Measurements from ENCODE around the gene PLAU.
A peak's percentile ranks its signal among the peaks of the same experiment; 100 is the strongest.

The PLAU gene

DNA sequence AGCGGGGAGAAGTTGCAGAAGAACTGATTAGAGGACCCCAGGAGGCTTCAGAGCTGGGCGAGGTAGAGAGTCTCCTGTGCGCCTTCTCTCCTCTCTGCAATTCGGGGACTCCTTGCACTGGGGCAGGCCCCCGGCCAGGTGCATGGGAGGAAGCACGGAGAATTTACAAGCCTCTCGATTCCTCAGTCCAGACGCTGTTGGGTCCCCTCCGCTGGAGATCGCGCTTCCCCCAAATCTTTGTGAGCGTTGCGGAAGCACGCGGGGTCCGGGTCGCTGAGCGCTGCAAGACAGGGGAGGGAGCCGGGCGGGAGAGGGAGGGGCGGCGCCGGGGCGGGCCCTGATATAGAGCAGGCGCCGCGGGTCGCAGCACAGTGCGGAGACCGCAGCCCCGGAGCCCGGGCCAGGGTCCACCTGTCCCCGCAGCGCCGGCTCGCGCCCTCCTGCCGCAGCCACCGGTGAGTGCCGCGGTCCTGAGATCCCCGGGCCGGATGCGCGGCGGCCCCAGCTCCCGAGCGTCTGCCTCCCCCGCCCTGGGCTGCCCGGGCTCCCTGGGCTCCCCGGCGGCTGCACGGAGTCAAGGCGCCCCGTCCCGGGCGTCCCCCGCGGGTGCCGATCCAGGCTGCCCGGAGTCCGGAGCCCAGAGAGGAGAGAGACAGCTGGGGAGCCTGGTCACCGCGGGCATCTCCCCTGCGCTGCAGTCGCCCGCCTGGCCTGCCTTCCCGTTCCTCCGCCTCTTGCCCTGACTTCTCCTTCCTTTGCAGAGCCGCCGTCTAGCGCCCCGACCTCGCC, at the start of gene PLAU:
TSS of gene PLAU (plus strand) at position 369 of the 789 bp plus-strand sequence. CDS start 424 bp downstream, outside the sequence.
- Histone ChIP-seq H3K27ac (peak within 1 kb of the TSS; percentile 33 to 94 (median 88)), H3K4me3 (peak within 1 kb of the TSS; percentile 61 to 88 (median 72))

DNA sequence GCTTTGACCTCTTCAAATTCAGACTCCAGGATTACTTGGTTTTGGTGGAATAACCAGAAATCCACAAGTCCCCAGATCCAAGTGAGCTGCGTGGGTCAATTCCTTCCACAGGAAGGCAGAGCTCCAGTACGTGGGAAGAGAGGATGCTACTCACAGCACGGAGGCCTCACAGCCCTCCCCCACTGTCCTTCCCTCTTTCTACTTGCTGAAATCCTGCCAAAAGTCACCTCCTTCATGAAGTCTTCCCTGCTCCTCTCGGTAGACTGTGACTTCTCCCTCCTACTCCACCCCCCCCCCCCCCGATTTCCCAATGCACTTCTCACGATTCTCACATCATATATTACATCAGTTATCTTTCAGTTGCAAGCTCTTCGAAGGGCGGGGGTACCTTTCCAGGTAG, 48.9 kb upstream of the PLAU start:
- H3K27ac ChIP-seq: peak overlapping the region in 2 of 21 experiments; percentile 13 to 14

DNA sequence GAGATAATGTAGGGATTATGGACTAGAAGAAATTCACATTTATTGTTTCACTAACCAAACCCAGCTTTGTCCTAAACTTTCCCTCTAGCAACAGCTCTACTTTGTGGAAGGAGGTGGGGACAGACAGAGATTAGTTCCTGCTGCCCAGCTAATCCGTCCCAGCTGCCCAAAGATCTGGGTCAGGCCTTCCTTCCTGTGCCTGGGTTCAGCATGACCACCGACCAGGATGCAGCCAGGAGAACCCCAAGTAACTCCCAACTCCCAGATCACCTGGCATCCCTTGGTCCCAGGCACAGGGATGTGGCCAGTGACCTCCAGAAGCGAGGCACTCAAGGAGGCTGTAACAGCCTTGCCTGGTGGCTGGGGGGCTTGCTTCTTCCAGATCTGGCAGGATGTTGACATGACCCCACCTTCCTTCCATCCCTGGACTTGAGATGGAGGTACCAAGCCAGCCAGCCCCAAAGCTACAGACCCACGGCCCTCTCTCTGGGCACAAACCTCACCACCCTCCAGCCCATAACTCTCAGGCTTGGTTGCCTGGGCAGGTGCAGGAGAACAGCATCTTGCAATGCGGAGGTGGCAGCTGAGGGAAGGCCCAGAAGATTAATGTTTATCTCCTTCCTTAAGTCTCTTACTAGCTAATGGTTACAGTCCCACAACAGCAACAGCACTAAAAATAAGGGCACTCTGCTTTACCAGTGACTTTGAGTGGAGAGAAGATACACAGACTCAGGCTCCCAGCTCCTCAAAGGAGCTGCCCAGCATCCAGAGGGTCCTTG, 47.7 kb upstream of the PLAU start:
- no peak overlapping the region for H3K4me3 ChIP-seq
- peak overlapping the region in 8 of 21 experiments; percentile 9 to 89 (median 39) for H3K27ac ChIP-seq

More for the DNA sequence above, 48.9 kb upstream of the PLAU start:
- no peak overlapping the region for H3K4me3 ChIP-seq

DNA sequence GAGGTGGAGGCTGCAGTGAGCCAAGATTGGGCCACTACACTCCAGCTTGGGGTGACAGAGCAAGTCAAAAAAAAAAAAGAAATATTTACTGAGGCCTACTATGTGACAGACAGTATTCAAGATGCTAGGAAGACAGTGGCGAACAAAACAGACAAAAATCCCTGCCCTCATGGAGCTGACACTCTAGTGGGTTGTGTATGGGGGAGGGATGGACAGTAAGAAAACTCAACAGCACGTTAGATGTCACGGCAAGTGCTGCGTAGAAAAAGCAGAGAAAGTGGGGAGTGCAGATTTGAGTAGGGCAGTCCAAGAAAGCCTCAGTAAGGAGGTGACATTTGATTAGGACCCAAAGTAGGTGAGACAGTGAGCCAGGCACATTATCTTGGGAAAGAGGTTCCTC, 46.7 kb upstream of the PLAU start:
- no peak overlapping the region for H3K4me3 ChIP-seq
- peak overlapping the region in 5 of 21 experiments; percentile 9 to 92 (median 65) for H3K27ac ChIP-seq

DNA sequence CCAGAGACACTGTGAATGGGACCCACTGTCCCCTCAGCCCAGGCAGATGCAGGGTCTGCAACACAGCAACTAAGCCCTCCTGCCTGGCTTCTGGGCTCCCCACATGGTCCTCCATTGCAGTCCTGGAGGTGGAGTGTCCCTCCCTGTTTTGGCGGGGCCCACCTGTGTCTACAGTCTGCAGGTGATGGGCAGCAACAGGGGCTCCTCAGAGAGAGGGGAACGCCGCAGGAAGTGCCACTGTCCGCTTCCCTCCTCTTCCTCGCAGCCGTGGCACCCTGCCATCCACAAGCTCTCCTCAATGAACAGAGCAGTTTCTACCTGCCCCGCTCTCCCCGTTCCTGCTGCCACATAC, 45.8 kb upstream of the PLAU start:
- peak overlapping the region in 20 of 21 experiments; percentile 30 to 93 (median 70) for H3K27ac ChIP-seq
- H3K4me3 ChIP-seq: peak overlapping the region in 3 of 7 experiments; percentile 5 to 19 (median 8)

DNA sequence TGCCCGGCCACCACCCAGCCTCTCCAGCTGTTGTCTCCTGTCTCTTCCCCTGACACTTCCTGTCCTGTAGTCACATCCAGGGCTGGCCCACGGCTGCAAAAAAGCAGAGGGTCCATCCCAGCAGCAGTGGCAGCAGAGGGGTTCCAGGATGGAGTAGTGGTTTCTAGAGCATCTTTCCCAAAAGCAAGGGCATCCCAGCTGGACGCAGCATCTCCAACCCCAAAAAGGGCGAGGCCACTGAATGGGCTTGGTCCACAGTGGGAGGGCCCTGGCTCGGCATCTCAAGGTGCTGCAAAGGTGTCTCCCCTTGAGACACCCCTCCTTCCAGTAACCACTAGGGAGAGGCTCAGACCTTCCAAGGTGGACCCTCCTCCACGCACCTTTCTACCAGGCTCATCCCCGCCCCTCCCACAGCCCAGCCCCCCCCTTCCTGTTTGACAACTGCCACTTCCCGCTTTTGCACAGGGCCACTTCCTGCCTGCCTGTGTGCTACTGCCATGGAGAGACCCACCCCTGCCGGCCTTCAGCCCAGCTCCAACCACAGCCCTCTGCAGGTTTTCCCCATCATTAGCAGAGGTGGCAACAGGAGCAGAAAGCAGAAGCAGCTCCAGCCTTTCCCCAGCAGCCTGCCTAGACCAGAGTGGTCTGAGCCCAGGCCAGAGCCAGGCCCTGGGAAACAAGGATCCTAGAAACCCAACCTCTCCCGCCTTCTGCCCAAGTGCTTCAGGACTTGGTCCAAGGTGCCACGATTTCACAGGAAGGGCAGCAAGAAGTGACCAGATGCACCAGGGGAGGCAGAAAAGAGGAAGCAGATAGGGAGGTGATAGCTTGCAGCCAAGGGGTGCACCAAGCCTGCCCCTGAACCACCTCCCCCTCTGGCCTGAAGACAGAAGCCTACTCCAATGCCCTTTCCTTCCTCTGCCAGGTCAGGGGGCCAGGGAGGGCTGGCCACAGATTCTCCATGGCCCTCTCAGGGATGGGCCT, 45.2 kb upstream of the PLAU start:
- peak overlapping the region in 20 of 21 experiments; percentile 30 to 93 (median 72) for H3K27ac ChIP-seq
- H3K4me3 ChIP-seq: peak overlapping the region in 3 of 7 experiments; percentile 5 to 19 (median 8)

DNA sequence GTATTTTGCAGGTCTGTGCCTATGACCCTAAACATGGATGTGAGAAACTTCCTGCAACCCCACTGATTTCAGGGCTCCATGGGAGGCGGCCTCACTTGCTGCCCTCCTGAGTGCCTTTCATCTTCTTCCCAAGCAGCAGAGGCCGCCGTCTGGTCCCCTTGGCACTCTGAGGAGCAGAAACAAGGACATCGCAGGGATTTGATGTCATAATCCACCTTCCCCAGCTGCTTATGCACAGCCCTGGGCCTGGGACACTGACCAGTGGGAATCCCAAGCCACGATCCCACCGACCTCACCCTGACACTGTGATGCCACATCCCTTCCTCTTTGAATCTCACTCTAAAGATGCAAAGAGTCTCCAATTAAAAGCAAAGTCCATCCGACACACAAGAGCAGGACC, 44.3 kb upstream of the PLAU start:
- no peak overlapping the region for H3K4me3 ChIP-seq
- H3K27ac ChIP-seq: peak overlapping the region in 19 of 21 experiments; percentile 11 to 93 (median 75)

DNA sequence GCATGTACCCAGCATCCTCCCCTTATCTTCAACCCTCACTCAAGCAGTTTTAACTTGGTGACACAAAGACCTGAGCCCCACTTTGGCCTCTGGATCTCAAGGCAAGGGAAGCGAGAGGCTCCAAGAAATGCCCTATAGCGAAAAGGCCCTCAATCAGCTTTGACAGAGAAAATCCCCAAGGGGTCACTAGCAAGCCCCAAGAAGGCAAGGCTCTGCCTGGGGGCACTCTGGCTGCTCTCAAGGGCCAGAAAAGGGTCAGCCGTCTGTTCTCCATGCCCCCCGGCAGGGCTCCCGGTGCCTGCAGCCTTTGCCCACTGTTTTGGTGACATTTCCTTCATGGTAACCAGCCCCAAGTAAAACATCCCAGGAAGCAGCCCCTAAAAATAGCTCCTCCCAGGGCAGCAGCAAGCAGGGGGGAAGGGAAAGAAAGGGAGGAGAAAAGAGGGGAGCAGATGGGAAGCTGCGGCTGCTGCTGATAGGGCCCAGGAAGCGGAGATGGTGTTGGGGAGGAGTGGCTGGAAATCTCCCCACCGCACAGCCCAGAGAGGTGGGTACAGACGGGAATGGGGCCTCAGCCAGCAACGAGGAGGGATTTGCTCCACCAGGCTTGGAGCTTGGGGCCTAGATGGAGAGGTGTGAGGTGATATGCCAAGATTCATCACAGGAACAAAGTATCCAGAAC, 43.7 kb upstream of the PLAU start:
- H3K4me3 ChIP-seq: no peak overlapping the region
- H3K27ac ChIP-seq: peak overlapping the region in 20 of 21 experiments; percentile 13 to 93 (median 72)

DNA sequence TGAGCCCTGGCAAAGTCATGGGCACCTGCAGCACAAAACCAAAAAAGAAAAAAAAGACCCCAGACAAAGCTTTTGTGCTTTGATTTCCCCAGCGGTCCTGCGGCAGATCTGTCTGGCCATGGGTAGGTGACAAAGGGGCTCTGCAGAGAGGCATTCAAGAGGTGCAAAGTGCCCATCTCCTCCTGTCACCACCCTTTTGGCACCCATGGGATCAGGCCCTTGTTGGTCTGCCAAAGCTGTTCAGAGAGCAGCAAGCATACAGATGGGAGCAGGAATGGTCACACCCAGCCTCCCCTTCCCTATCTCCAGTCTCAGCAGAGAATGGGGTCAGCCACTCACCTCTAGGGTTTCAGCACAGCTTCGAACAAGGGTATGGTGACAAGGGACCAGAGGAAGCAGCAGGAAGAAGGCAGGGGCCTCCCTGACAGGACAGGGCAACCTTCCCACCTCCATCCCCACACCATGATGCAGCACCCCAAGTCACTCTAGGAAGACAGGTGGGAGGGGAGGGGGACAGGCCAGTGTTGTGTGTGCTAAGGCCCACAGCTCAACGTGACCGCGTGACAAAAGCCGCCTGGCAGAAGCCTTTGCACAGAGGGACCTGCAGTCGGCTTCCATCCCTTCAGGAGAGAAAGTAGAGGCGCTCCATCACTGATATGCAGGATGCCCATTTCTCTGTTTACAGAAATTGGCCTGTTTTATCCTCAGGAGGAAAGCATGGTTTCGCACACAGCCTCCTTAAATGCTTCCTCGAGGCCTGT, 42.9 kb upstream of the PLAU start:
- Histone ChIP-seq H3K4me3 (no peak overlapping the region), H3K27ac (peak overlapping the region in 15 of 21 experiments; percentile 14 to 93 (median 70))

DNA sequence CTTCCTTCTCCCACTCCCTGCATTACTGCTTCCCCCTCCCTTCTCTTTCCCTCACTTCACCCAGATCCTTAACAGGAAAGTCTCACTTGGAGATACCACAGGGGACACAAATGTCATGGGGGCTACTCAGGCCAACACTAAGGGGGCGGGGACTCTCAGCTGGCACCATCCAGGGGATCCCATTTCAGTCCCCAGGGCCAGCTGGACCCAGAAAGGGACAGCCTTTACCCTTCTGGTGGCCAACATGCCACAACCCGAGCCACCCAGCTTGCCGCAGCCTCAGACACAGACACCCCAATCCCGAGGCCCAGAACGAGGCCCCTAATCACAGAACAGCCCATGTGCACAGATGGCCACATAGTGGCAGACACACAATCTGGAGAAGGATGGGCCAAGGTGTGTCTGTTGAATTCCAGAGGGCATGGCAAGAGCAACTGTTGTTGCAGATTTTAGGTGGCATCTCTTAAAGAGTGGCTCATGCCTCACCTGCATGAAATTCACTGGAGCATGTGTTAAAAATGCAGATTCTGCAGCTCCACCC, 42.2 kb upstream of the PLAU start:
- H3K4me3 ChIP-seq: no peak overlapping the region
- peak overlapping the region in 3 of 21 experiments; percentile 3 to 50 (median 17) for H3K27ac ChIP-seq

DNA sequence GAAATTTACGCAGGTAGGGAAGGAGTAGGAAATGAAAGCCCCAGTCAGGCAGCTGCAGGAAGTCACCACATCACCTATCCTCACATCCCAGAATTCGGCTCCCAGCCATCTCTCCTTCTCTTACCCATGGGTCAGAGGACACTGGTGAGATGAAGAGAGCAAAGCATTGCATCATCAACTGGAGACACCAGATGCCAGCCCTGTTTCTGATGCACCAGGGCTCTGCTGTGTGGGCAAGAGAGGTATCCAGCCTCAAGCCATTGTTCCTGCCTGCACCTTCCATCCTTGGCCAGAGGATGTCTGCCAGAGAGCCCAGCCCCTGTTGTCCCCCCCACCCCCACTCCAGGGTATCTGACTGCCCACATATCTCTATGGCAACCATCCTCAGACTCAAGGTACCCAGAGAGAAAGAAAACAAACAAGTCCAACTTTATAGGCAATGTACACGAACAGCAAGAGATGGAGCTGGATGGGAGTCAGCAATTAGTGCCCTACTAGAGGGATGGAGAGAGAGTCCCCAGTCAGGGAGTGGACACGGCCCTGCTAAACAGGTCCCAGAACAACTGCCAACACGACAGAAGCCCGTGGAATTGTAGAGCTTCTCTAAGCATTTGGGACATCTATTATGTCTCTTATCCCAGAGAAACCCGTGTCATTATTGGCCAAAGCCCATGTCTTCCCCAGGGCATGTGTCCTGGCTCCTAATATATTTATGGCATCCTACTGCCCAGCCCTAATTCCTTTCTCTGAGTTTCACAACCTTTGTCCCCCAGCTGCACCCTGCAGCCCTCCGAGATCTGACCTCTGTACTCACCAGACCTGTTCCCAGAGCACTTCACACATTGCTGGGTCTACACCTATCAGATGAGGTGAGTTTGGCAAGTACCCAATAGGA, 39.4 kb upstream of the PLAU start:
- H3K27ac ChIP-seq: peak overlapping the region in 5 of 21 experiments; percentile 7 to 52 (median 18)
- no peak overlapping the region for H3K4me3 ChIP-seq

DNA sequence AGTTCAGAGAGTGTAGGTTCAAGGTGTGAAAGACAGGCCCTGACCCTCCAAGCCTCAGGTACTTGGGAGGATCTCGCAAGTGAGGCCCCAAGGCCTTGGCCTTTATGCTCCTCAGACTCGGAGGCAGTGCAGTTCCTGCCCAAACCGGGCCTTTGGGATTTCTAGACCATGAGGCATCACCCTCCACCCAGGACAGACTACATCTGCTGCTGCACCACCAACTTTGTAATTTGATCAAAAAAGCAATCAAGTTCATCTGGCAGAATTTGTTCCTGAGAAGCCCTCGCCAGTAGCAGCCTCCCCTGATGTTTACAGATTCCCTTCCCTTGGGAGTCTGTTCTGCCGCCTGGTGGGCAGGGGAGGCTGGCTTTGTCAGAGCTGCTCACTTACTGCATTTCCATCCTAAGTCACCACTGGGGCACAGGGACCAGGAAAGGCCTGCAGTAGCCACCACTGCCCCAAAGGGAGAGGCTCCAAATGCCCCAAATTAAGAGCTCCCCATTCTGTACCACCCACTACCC, 38.7 kb upstream of the PLAU start:
- H3K27ac ChIP-seq: peak overlapping the region in 6 of 21 experiments; percentile 7 to 52 (median 22)
- H3K4me3 ChIP-seq: peak overlapping the region in 1 of 7 experiments; percentile 86

DNA sequence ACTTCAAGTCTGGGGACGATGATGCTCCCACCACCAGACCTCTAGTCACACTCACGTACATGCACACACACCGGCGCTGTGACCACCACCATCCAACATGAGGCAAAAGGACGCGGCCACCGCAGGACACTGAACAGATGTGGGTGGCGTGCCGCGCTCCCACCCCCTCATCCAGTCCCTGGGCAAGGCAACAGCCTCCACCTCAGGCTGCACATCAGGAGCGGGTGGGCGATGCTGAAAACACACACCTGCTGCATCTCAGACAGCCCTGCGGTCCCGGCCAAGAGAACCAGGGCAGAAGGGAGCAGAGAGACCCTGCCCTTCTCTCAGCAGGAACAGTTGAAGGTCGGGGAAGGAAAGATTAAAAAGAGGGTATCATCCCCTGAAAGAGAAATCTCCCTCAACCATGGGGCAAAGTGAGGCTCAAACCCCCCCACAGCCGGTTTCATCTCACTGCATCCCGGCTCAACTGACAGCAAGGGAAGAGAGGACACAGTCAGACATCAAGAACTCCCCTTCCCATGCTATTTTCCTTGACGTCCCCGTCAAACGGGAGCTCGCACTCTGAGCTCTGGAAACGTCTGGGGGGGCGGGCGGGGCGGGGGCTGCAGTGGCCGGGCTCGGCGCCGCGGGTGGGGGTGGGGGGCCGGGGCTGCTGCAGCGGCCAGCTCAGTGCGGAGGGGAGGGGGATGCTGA, 37.6 kb upstream of the PLAU start:
- H3K27ac ChIP-seq: peak overlapping the region in 16 of 21 experiments; percentile 6 to 85 (median 76)
- peak overlapping the region; percentile 73 to 91 (median 86) for H3K4me3 ChIP-seq

DNA sequence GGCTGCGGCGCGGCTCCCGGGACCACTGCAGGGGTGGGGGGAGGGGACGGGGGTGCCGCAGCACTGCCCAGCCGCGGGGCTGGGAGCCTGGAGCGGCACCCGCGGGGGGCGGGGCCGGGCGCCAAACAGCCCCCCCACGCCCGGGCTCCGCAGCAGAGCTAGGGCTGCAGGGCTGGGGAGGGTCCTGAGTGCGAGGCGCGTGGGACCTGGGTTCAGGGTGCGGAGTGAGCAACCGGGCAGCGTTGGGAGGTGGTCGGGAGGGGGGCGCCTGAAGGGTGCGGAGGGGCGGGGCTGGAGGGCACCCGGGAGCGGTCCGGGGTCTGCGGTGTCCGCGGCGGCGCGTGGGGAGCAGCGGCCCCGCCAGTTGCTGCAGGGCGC, 37.1 kb upstream of the PLAU start:
- Histone ChIP-seq H3K27ac (peak overlapping the region in 19 of 21 experiments; percentile 54 to 85 (median 73)), H3K4me3 (peak overlapping the region; percentile 73 to 91 (median 86))

DNA sequence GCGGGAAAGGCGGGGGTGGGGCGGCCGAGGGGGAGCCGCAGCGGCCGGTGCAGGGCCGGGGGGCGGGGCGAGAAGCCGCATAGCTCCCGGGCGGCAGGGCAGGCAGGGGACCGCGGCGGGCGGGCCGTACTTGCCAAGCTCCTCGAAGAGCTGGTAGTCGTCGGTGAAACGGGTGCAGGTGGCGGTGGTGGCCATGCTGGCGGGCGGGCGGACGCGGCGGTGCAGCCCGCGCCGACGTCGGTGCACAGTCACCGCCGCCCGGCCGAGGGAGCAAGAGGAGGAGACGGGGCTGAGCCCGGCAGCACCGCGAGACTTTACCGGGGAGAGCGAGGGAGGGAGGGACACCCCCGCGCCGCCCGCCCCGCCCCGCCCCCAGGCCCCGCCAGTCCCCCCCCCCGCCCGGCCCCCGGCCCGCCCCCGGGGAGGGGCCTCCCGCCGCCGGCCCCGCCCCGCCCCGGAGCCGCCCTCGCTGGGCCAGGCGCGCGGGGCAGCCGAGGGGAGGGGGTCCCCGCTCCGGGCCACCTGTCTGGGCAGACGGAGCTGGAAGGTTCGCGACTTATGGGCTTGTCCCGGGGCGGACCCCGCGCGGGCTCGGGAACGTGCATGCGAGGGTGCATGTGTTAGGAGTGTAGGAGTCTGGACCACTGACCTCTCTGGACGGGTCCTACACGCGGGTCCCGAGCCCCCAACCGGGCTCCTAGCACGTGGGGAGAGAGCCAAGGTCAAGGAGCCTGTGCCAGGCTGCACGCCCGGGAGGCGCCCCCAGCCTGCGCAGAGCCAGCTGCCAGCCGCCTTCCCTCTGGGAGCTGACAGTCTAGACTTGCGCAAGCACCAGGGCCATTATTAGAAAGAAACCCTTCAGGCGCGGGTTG, 36.4 kb upstream of the PLAU start, which contains the start of gene CAMK2G:
TSS of gene CAMK2G (minus strand) at position 289 of the 872 bp plus-strand sequence. CDS start at position 195, 94 bp downstream.
- Histone ChIP-seq H3K4me3 (peak within 1 kb of the TSS; percentile 73 to 91 (median 86)), H3K27ac (peak within 1 kb of the TSS in 20 of 21 experiments; percentile 14 to 87 (median 72))
